Measurements from ENCODE around the gene DUSP22.

DNA sequence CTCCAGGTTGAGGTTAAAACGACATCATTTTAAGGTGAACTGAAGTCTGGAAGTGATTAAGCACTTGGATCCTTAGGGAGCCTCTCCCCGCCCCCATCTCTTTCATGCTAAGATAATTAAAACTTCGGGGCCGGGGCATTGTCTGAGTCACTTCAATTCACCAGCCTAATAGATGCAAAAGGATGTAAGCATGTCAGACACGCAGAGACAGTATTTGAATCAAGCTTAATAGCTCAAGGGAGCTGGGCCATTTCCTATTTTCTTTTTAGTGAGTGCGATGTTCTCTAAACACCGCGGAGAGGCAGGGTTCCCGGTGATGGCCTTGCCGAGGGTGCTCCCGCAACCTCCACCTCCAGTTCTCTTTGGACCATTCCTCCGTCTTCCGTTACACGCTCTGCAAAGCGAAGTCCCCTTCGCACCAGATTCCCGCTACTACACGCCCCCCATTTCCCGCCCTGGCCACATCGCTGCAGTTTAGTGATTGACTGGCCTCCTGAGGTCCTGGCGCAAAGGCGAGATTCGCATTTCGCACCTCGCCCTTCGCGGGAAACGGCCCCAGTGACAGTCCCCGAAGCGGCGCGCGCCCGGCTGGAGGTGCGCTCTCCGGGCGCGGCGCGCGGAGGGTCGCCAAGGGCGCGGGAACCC is 98.7 kb downstream of the DUSP22 start:
- TF ChIP-seq, protein P1, sequence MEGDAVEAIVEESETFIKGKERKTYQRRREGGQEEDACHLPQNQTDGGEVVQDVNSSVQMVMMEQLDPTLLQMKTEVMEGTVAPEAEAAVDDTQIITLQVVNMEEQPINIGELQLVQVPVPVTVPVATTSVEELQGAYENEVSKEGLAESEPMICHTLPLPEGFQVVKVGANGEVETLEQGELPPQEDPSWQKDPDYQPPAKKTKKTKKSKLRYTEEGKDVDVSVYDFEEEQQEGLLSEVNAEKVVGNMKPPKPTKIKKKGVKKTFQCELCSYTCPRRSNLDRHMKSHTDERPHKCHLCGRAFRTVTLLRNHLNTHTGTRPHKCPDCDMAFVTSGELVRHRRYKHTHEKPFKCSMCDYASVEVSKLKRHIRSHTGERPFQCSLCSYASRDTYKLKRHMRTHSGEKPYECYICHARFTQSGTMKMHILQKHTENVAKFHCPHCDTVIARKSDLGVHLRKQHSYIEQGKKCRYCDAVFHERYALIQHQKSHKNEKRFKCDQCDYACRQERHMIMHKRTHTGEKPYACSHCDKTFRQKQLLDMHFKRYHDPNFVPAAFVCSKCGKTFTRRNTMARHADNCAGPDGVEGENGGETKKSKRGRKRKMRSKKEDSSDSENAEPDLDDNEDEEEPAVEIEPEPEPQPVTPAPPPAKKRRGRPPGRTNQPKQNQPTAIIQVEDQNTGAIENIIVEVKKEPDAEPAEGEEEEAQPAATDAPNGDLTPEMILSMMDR (IDR thresholded peaks at IDR 0.05): no peak
- TF ChIP-seq, protein P2, sequence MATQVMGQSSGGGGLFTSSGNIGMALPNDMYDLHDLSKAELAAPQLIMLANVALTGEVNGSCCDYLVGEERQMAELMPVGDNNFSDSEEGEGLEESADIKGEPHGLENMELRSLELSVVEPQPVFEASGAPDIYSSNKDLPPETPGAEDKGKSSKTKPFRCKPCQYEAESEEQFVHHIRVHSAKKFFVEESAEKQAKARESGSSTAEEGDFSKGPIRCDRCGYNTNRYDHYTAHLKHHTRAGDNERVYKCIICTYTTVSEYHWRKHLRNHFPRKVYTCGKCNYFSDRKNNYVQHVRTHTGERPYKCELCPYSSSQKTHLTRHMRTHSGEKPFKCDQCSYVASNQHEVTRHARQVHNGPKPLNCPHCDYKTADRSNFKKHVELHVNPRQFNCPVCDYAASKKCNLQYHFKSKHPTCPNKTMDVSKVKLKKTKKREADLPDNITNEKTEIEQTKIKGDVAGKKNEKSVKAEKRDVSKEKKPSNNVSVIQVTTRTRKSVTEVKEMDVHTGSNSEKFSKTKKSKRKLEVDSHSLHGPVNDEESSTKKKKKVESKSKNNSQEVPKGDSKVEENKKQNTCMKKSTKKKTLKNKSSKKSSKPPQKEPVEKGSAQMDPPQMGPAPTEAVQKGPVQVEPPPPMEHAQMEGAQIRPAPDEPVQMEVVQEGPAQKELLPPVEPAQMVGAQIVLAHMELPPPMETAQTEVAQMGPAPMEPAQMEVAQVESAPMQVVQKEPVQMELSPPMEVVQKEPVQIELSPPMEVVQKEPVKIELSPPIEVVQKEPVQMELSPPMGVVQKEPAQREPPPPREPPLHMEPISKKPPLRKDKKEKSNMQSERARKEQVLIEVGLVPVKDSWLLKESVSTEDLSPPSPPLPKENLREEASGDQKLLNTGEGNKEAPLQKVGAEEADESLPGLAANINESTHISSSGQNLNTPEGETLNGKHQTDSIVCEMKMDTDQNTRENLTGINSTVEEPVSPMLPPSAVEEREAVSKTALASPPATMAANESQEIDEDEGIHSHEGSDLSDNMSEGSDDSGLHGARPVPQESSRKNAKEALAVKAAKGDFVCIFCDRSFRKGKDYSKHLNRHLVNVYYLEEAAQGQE (IDR thresholded peaks at IDR 0.05; ENCODE audit: insufficient read depth in 1 of 2, low read depth in 2 of 2, low read length in 1 of 2): no peak
- TF ChIP-seq SIN3A (IDR thresholded peaks at IDR 0.05; ENCODE audit: borderline replicate concordance, insufficient read depth, low read depth, low read length) (no peak), POLR2AphosphoS5 (IDR thresholded peaks at IDR 0.05; ENCODE audit: low read depth, low read length) (no peak)
